MV-4-11 (cell line): ENCODE measurements around the gene NEK10.
"Not testable (repeated sequence)": the region's sequence is repeated elsewhere in the genome, so short reads cannot be mapped to it uniquely, and the experiment has no call there.

Experiments used
- DNase-seq: peaks from one replicate; lab custom pipeline; 2025; lab: John Stamatoyannopoulos, UW

Gene NEK10

DNA sequence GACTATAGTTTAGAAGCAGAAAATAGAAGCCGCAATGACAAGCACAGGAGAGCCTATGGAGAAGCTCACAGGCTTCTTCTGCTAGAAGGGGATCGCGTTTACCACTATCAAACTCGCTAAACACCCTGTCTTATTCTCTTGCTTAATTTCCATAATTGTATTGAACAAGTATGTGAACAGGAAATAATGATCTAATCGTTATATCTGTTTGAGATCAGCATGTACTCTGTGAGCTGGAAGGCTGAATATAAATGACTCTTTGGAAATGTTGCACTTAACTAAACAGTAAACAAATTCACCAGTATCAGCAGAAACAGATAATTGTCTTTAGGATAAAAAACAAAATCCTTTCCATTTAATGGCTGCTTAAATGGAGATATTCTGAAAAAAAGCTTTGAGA lies 15.0 kb downstream of the NEK10 start:
- no peak for DNase-seq

DNA sequence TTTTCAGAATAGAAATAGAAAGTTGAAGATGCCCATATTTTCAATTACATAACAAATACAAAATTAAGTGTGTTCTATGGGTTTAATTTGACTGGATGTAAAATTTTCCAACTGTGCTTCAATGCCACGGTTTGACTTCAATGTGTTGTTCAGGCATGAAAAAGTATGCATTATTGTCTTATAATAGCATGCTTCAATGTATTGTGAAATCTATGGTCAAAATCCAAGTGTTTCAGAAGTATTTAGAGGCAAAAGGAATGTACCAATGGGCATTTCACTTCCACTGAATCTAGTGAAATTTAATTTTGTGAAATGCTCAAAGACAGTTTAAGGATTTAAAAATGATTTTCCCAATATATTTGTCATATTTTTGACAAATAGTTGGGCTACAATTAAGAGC lies 16.0 kb downstream of the NEK10 start:
- no peak for DNase-seq

- DNase-seq, result no peak
Measured at GRCh38 chr3:27352047-27352446, 17.1 kb downstream of the NEK10 start.

DNA sequence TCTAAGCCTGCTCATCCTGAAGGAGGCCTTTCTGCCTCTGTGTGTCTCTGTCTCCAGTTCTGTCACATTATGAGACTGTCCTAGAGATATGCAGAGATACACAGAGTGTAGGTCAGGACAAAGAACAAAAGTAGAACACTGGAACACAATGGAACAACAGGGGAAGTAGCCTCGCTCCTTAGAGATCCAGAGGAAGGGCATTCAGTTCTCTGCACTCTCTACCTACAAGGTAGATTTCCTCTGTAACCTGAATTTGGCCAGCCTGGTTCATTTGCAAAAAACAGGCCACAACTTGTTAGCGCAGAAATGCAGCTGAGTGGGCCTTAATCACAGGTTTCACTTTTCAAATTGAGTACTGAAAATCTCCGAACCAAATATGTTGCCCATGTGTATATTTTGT lies 19.4 kb downstream of the NEK10 start:
- no peak for DNase-seq

GRCh38 chr3:27345959-27346865 lies 23.0 kb downstream of the NEK10 start:
- DNase-seq, result no peak

- peak; percentile 36 for DNase-seq
Measured at GRCh38 chr3:27345493-27345892, 23.7 kb downstream of the NEK10 start.

DNA sequence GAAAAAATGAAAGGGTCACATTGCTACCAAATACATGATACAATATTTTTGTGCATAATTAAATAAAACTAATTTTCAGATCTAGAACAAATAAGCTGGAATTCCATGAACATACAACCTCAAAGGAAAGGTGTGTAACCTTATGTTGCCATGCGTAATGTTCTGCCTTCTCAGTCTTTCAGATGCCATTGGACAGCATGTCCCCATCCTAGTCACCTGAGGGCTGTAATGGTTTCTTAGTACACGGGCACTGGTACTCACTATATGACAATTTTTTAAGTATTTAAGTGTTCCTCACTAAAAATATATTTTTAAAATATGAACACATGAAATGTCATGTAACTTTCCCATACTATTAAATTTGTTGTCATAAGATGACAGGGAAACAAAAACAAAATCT lies 24.1 kb downstream of the NEK10 start:
- no peak for DNase-seq

DNA sequence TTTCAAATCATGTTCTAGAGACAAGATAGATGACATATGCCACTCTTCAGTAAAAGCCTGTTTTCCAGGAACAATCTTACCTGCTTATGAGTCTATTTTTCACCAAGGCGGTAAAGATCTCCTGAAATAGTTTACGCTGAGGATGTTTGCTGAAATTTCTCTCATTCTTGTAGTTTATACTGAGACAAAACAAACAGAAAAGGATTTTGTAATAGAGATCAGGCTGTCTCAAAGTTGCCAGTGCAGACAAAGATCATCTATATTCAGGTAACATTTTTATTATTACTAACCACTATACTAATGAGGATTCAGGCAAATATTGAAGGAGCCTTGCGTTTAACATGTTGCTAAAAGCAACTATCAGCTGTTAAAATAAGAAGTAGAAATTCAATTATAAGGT lies 25.0 kb downstream of the NEK10 start:
- no peak for DNase-seq

DNA sequence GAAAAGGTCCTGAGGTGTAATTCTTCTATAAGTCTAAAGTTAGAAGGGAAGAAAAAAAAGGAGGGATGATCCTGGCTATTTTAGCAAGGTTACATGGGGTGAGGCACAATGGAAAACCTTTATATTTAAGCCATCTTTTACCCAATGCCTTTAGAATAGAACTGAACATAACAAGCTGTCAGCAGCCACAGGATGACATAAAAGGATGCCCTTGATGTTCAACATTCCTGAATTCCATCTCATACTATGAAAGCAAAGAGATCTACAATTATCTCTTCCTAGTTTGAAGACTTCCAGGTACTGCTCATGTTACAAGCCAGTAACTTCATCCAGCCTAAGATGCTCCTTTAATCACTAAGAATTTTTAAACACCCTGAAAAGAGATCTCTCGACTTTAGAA lies 26.9 kb downstream of the NEK10 start:
- no peak for DNase-seq

GRCh38 chr3:27340534-27340933 lies 28.6 kb downstream of the NEK10 start:
- DNase-seq, result peak; percentile 38

DNA sequence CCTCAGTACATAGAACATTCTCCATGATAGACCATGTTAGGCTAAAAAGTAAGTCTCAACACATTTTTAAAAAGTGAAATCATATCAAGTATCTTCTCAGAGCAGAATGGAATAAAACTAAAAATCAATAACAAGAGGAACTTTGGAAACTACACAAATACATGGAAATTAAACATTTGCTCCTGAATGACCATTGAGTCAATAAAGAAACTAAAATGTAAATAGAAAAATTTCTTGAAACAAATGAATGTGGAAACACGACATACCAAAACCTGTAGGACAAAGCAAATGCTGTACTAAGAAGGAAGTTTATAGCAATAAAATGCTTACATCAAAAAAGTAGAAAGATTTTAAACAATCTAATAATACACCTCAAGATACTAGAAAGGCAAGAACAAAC lies 33.6 kb downstream of the NEK10 start:
- no peak for DNase-seq

DNA sequence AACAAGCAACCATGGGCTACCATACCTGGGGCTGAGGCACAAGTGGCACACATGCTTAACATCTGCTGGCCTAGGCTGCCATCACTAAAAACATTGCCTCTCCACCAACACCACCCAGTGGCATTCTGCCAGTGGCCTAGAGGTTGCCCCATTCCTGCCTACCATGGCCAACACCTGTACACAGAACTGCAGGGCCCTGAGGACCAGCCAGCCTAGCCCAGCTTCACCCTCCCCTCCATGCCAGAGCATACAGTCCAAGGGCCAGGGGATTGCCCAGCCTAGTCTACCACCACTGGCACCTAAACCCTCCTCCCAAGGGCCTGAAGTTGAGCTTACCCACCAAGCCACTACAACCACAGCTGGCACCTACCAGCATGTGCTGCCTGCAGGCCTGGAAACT lies 35.3 kb downstream of the NEK10 start:
- DNase-seq, result no peak

DNA sequence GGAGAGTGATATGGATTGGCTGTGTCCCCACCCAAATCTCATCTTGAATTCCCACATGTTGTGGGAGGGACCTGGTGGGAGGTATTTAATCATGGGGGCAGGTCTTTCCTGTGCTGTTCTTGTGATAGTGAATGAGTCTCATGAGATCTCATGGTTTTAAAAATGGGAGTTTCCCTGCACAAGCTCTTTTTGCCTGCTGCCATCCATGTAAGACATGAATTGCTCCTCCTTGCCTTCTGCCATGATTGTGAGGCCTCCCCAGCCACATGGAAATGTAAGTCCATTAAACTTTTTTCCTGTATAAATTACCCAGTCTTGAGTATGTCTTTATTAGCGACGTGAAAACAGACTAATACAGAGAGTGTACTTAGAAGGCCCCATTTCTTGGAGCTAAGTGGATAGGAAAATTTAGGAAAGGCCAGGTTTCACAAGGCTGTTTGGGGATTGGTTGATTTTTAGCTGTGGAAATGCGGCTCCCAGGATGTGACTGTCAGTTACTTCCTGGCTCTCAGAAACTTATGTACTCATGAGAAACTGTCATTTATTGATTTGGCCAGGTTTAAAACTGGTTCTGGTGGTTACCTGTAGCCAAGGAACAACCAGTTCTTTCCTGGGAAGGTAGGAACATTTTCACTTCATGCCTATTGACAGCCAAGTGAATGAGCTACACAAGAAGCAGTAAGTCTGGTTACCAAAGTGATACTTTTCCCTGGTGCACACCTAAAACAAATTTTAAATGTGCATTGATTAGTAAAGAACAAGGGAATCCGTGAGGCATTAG lies 40.0 kb downstream of the NEK10 start:
- DNase-seq, result not testable (repeated sequence)

DNA sequence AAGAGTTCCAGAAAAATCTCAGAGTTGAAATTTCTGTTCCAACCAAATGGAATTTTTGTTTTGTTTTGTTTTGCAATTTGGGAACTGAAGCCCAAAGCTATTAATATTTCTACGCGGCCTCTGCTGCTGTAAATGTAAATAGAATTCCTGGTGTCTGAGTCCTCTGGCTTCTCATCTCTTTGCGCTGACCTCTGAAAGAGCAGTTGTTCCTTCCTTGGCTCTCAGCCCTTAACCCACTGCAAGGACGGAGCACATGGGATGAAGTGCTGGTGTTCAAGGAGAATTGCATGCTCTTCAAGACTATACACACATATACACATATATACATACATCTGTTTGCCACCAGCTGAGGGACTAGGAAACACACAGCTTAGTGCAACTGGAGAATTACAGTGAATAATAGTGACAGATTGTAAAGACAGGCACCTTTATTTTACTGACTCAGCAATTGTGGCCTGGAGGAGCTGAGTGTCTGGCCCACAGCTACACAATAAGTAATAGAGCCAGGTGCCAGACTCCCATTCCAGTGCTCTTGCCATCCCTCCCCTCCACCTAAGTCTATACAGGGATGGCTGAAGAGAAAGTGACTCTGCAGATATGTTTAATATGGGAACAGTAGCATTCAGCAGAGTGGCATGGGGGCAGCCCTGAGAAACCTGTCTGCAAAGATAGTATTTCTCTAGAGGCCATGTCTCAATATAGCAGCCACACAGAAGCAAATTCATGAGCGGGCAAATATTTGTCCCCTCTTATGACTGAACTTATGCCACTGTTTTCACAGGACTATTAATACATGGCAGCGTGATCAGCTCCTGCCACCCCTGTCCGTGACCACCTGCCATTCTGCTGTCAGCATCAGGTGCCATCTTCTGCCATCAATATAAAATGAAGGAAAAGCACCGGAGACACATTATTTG lies 42.3 kb downstream of the NEK10 start:
- no peak for DNase-seq

- no peak for DNase-seq
Measured at GRCh38 chr3:27326202-27326601, 43.0 kb downstream of the NEK10 start.

GRCh38 chr3:27325419-27325818 lies 43.8 kb downstream of the NEK10 start:
- no peak for DNase-seq

DNA sequence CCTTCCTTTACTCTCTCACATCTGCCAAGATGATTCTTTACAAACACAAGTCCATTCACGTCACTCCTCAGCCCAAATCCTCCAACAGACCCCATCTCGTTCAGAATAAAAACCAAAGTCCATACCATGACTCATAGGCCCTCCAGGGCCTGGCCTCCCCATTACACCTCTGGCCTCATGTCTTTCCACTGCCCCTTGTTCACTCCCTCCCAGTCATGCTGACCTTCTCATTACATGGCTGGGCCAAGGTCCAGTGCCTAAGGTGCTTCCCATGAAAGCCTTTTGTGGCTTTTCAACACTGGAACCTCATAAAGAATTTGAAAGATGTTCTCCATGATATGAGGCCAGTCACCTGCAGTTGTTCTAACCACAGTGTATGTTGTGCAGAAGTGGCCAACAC lies 44.5 kb downstream of the NEK10 start:
- no peak for DNase-seq

DNA sequence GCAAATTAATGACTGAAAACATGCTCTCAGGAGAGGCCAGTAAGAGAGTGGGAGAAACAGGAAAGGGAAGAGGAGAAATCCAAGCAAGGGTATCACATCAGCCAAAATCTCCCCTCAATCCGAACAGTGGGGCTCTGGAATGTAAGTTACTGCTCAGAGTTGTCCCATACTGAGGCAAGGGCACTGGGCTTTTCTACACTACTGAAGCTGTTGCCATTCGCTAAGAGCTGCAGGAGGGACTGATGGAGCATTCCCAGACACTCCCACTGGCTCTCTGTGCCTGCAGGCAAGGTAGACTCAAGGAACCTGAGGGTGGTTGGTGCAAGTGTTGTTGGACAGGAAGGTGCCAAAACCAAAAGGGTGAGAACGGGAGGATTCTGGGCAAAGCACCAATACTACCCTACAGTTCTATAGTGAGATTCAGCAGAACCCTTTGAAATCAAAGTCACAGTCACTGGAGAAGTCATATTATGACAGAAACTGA lies 46.1 kb downstream of the NEK10 start:
- DNase-seq, result no peak

DNA sequence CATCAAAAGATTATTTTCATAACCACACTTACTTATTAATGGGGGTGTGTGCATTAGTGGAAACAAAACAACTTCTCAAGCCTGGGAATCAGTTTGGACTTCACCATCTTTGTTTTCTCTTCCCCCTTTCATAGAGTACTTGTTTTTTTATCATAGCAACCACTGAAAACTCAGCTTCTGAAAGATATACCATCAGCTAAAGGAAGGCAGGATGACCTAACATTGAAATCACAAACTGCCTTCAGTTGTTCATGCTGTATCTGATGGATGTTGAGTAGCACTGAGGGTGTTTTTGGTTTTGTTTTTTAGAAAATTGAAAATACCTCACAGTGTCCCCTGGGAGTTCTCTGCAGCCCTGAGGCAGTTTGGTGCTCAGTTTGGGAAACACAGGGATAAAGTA lies 46.5 kb downstream of the NEK10 start:
- no peak for DNase-seq

GRCh38 chr3:27319847-27320526 lies 49.2 kb downstream of the NEK10 start:
- DNase-seq, result no peak

- DNase-seq, result no peak
Measured at GRCh38 chr3:27319304-27319703, 49.9 kb downstream of the NEK10 start.
